ENCODE data around the gene ELOVL7.

GRCh38 chr5:60829490-60830266 is 14.4 kb downstream of the ELOVL7 start:
- TF ChIP-seq CTCF (IDR thresholded peaks at IDR 0.05) = no peak
- no peak for TF ChIP-seq POLR2A (IDR thresholded peaks at IDR 0.05)

Data from upper lobe of left lung (tissue), 4 donors.